ENCODE results near the gene DUSP23. TPM values are rescaled to one million over a fixed set of nuclear protein-coding genes. Genes with fewer than 3 reads are reported as not detected.

Gene DUSP23
- total and polyA plus RNA-seq, 2 experiments from 2014 or later = 56.3 to 97.6 TPM

GRCh38 chr1:159803956-159804689, 23.4 kb downstream of the DUSP23 start:
- Histone ChIP-seq H3K4me2 (no peak overlapping the region), H3K27ac (ENCODE audit: low read depth) (no peak overlapping the region), H3K9me2 (ENCODE audit: insufficient read depth) (0 out of 2 replicates have a peak, but pooled peaks cover 4% of the 10 kb centered on the region), H3K4me1 (ENCODE audit: insufficient read depth) (no peaks in the 10 kb centered on the region), H3K79me2 (replicated peaks; ENCODE audit: insufficient read depth) (no peaks in the 10 kb centered on the region), H4K20me1 (replicated peaks; ENCODE audit: insufficient read depth) (no peaks in the 10 kb centered on the region), H3K36me3 (ENCODE audit: insufficient read depth) (no peaks in the 10 kb centered on the region), H3K27me3 (ENCODE audit: insufficient read depth) (no peaks in the 10 kb centered on the region), H3F3A (replicated peaks; ENCODE audit: low read depth) (no peaks in the 10 kb centered on the region), H2AFZ (no peak overlapping the region), H3K4me3 (no peak overlapping the region)
- no peaks in the 10 kb centered on the region for H3K4me1 Mint-ChIP-seq
- DNase-seq (ENCODE audit: low spot score) (peak; percentile 57), ATAC-seq (peak; percentile 96)
- peaks cover 3% of the 10 kb centered on the region for H3K27me3 Mint-ChIP-seq (ENCODE audit: insufficient read depth, low read depth, poor library complexity)
- H3K36me3 Mint-ChIP-seq (ENCODE audit: low read depth) = no peaks in the 10 kb centered on the region
- no peak overlapping the region for H3K4me3 Mint-ChIP-seq
- H3K9me3 Mint-ChIP-seq = no peaks in the 10 kb centered on the region
- H3K27ac Mint-ChIP-seq = no peak overlapping the region
- no peak for TF ChIP-seq NANOG (IDR thresholded peaks at IDR 0.05; ENCODE audit: borderline replicate concordance)
- TF ChIP-seq, protein P1, sequence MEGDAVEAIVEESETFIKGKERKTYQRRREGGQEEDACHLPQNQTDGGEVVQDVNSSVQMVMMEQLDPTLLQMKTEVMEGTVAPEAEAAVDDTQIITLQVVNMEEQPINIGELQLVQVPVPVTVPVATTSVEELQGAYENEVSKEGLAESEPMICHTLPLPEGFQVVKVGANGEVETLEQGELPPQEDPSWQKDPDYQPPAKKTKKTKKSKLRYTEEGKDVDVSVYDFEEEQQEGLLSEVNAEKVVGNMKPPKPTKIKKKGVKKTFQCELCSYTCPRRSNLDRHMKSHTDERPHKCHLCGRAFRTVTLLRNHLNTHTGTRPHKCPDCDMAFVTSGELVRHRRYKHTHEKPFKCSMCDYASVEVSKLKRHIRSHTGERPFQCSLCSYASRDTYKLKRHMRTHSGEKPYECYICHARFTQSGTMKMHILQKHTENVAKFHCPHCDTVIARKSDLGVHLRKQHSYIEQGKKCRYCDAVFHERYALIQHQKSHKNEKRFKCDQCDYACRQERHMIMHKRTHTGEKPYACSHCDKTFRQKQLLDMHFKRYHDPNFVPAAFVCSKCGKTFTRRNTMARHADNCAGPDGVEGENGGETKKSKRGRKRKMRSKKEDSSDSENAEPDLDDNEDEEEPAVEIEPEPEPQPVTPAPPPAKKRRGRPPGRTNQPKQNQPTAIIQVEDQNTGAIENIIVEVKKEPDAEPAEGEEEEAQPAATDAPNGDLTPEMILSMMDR (conservative IDR thresholded peaks at IDR 0.05; ENCODE audit: low read depth in 2 of 2) = peak; percentile 20 to 37; a peak in 2 of 4 replicates

DNA sequence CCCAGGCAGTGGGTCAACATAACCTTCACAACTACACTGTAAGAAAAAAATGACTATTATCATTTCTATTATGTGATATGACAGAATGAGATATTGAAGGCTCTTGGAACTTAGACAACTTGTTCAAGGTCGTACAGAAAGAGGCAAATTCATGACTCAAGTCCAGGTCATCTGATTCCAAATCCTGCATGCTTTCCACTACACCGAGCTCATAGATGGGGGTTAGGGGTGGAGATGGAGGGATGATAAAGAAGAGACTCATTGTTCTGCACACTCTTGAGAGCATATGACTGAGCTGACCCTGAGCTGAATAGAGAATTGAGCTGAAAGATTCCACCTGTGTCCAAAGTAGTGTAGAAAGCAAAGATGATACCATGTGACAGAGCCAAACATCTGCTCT, 24.2 kb downstream of the DUSP23 start:
- no peaks in the 10 kb centered on the region for H3K4me1 ChIP-seq (ENCODE audit: insufficient read depth)
- H3F3A ChIP-seq (replicated peaks; ENCODE audit: low read depth) = no peaks in the 10 kb centered on the region
- Mint-ChIP-seq H3K36me3 (ENCODE audit: low read depth) (no peaks in the 10 kb centered on the region), H3K27ac (no peak overlapping the region), H3K4me1 (no peaks in the 10 kb centered on the region), H3K9me3 (no peaks in the 10 kb centered on the region), H3K4me3 (no peak overlapping the region), H3K27me3 (ENCODE audit: insufficient read depth, low read depth, poor library complexity) (peaks cover 3% of the 10 kb centered on the region)
- no peak overlapping the region for H3K27ac ChIP-seq (ENCODE audit: low read depth)
- ATAC-seq (no peak), DNase-seq (ENCODE audit: low spot score) (no peak)
- H3K9me2 ChIP-seq (ENCODE audit: insufficient read depth) = 0 out of 2 replicates have a peak, but pooled peaks cover 4% of the 10 kb centered on the region
- no peaks in the 10 kb centered on the region for H3K36me3 ChIP-seq (ENCODE audit: insufficient read depth)
- no peak overlapping the region for H3K4me3 ChIP-seq
- H3K79me2 ChIP-seq (replicated peaks; ENCODE audit: insufficient read depth) = no peaks in the 10 kb centered on the region
- no peaks in the 10 kb centered on the region for H4K20me1 ChIP-seq (replicated peaks; ENCODE audit: insufficient read depth)
- H3K27me3 ChIP-seq (ENCODE audit: insufficient read depth) = no peaks in the 10 kb centered on the region
- H3K4me2 ChIP-seq = no peak overlapping the region
- no peak overlapping the region for H2AFZ ChIP-seq
- no peak for TF ChIP-seq POLR2AphosphoS5 (IDR thresholded peaks at IDR 0.05; ENCODE audit: low read depth)
- no peak for TF ChIP-seq ZNF114 (CRISPR knock-in tag; IDR thresholded peaks at IDR 0.05)
- TF ChIP-seq ETS1 (IDR thresholded peaks at IDR 0.05) = no peak
- TF ChIP-seq CREB1 (CRISPR knock-in tag; IDR thresholded peaks at IDR 0.05; ENCODE audit: low read depth) = no peak
- TF ChIP-seq EZH2 (IDR thresholded peaks at IDR 0.05; ENCODE audit: low read depth, unreplicated experiment) = no peak
- TF ChIP-seq ZNF331 (CRISPR knock-in tag; IDR thresholded peaks at IDR 0.05; ENCODE audit: low read depth) = no peak
- TF ChIP-seq REST (IDR thresholded peaks at IDR 0.05; ENCODE audit: unreplicated experiment) = no peak
